ENCODE results near the gene FAM124B. TPM values are rescaled to one million over a fixed set of nuclear protein-coding genes. Genes with fewer than 3 reads are reported as not detected.

Gene FAM124B
- total and polyA plus RNA-seq, 4 donors, result 0.30 to 2.5 (median 0.42) TPM

DNA sequence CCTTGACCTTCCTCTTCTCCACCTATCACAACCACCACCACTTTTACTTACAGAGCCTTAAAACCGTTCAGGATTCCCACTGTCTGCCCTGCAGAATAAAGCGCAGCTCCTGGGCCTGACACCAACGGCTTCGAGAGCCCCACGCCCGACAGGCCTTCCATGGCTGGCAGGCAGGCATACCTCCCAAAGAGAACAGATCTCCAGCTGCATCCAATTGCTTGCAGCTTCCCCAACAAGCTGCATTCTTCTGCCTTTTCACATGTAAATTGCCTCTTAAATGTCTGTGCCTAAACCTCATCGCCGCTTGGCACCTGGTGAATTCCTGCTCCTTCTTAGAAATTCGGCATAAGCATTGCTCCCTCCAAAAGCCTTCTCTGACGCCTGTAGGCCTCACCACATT, 31.5 kb upstream of the FAM124B start:
- H3K4me1 ChIP-seq (ENCODE audit: control insufficient read depth in 4 of 4, insufficient read depth in 4 of 4, low read length in 3 of 4), result no peaks in the 10 kb centered on the region
- H3K36me3 ChIP-seq (ENCODE audit: control insufficient read depth in 4 of 4, insufficient read depth in 3 of 4, low read depth in 1 of 4, low read length in 3 of 4), result no peaks in the 10 kb centered on the region
- 90% methylated on average over 10 of the region's 10 CpGs for WGBS
- no peaks in the 10 kb centered on the region for H3K9me3 ChIP-seq (ENCODE audit: control insufficient read depth in 4 of 4, low read length in 3 of 4)
- TF ChIP-seq REST (IDR thresholded peaks at IDR 0.05) (no peak), TAF1 (conservative IDR thresholded peaks at IDR 0.05) (no peak), RXRA (IDR thresholded peaks at IDR 0.05) (no peak), RAD21 (IDR thresholded peaks at IDR 0.05) (no peak), HNF4A (conservative IDR thresholded peaks at IDR 0.05) (no peak), JUND (IDR thresholded peaks at IDR 0.05) (no peak), GABPA (IDR thresholded peaks at IDR 0.05 in 1 of 2, conservative IDR thresholded peaks at IDR 0.05 in 1 of 2) (no peak), HNF4G (IDR thresholded peaks at IDR 0.05) (no peak), NR2F2 (IDR thresholded peaks at IDR 0.05) (no peak), SP1 (IDR thresholded peaks at IDR 0.05) (no peak)
- TF ChIP-seq, protein P1, sequence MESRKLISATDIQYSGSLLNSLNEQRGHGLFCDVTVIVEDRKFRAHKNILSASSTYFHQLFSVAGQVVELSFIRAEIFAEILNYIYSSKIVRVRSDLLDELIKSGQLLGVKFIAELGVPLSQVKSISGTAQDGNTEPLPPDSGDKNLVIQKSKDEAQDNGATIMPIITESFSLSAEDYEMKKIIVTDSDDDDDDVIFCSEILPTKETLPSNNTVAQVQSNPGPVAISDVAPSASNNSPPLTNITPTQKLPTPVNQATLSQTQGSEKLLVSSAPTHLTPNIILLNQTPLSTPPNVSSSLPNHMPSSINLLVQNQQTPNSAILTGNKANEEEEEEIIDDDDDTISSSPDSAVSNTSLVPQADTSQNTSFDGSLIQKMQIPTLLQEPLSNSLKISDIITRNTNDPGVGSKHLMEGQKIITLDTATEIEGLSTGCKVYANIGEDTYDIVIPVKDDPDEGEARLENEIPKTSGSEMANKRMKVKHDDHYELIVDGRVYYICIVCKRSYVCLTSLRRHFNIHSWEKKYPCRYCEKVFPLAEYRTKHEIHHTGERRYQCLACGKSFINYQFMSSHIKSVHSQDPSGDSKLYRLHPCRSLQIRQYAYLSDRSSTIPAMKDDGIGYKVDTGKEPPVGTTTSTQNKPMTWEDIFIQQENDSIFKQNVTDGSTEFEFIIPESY (IDR thresholded peaks at IDR 0.05), result no peak
- DNase-seq (ENCODE audit: low spot score), result no peak
- no peak overlapping the region for H3K4me3 ChIP-seq (ENCODE audit: low read depth in 1 of 3, low read length in 3 of 3)
- no peak overlapping the region for H3K27ac ChIP-seq (ENCODE audit: low read depth in 1 of 2, low read length in 2 of 2)
- H3K27me3 ChIP-seq (ENCODE audit: control insufficient read depth in 4 of 4, insufficient read depth in 4 of 4, low read length in 3 of 4), result no peaks in the 10 kb centered on the region
- H3K9ac ChIP-seq (ENCODE audit: low read depth in 1 of 2, low read length in 2 of 2), result no peak overlapping the region

DNA sequence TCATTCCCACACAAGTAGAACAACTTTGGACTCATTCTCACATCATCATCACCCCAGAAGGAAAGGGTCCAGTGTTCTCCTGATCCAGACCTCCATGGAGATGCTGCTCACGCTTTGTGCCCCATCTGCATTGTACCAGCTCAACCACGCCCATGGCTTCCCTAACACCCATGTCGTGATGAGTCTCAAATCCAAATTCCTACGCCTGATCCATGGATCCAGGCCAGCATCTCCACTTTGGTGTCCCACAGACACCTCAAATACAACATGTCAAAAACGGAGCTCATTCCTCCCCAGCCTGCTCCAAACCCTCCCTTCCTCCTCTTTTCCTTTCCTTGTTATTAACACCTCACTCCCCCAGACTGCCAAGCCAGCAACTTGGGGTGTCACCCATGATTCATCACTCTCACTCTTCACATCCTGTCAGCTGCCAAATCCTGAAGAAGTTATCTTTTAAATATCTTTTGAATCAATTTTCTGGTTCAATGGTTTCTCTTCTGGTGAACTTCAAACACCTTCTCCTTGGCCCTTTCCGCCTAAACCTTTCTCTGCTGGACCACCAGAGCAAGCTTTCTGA, 30.2 kb upstream of the FAM124B start:
- Histone ChIP-seq H3K9ac (ENCODE audit: low read depth in 1 of 2, low read length in 2 of 2) (no peak overlapping the region), H3K9me3 (ENCODE audit: control insufficient read depth in 4 of 4, low read length in 3 of 4) (no peaks in the 10 kb centered on the region), H3K4me3 (ENCODE audit: low read depth in 1 of 3, low read length in 3 of 3) (no peak overlapping the region), H3K4me1 (ENCODE audit: control insufficient read depth in 4 of 4, insufficient read depth in 4 of 4, low read length in 3 of 4) (no peaks in the 10 kb centered on the region), H3K27ac (ENCODE audit: low read depth in 1 of 2, low read length in 2 of 2) (no peak overlapping the region), H3K36me3 (ENCODE audit: control insufficient read depth in 4 of 4, insufficient read depth in 3 of 4, low read depth in 1 of 4, low read length in 3 of 4) (no peaks in the 10 kb centered on the region), H3K27me3 (ENCODE audit: control insufficient read depth in 4 of 4, insufficient read depth in 4 of 4, low read length in 3 of 4) (no peaks in the 10 kb centered on the region)
- DNase-seq (ENCODE audit: low spot score), result no peak
- 85% methylated on average over 6 of the region's 6 CpGs for WGBS
- TF ChIP-seq FOXA1 (IDR thresholded peaks at IDR 0.05) (no peak), JUND (IDR thresholded peaks at IDR 0.05) (no peak), RAD21 (IDR thresholded peaks at IDR 0.05) (no peak), GABPA (IDR thresholded peaks at IDR 0.05 in 1 of 2, conservative IDR thresholded peaks at IDR 0.05 in 1 of 2) (no peak), REST (IDR thresholded peaks at IDR 0.05) (no peak), CTCF (IDR thresholded peaks at IDR 0.05; ENCODE audit: low read depth, low read length, missing input control) (no peak)
